HG03521 (cell line): Measurements from ENCODE around the gene IL1A.

Experiments used
- ATAC-seq: cut with Tn5 transposase; IDR thresholded peaks from one replicate; pipeline ENCODE4 v1.9.1; 2021; ENCODE audit warnings: mild to moderate bottlenecking, moderate library complexity; ENCODE audit not compliant: unreplicated experiment

IL1A gene

GRCh38 chr2:112728029-112728362 is 56.3 kb downstream of the IL1A start:
- no peak for ATAC-seq

GRCh38 chr2:112727276-112728028 is 56.8 kb downstream of the IL1A start:
- no peak for ATAC-seq

GRCh38 chr2:112726487-112727190 is 57.7 kb downstream of the IL1A start:
- no peak for ATAC-seq

GRCh38 chr2:112725545-112726457 is 58.5 kb downstream of the IL1A start:
- ATAC-seq: no peak

GRCh38 chr2:112724591-112725525 is 59.4 kb downstream of the IL1A start:
- no peak for ATAC-seq

GRCh38 chr2:112723995-112724394 is 60.3 kb downstream of the IL1A start:
- ATAC-seq: no peak
